HEK293 (cell line): ENCODE data around the gene GID8.

Experiments used
- KLF16 ChIP-seq: fragments of 450-650 bp; formaldehyde crosslinking; IDR thresholded peaks from 2 replicates; pipeline ENCODE4 v1.5.1; 2017; ENCODE audit warnings: missing biosample characterization, missing genetic modification characterization
- ZFHX2 ChIP-seq: fragments of 450-650 bp; formaldehyde crosslinking; conservative IDR thresholded peaks from 2 replicates; pipeline ENCODE4 v1.5.1; 2016; ENCODE audit warnings: missing biosample characterization, missing genetic modification characterization
- ZFP41 ChIP-seq: fragments of 450-650 bp; formaldehyde crosslinking; IDR thresholded peaks from 2 replicates; pipeline ENCODE4 v1.5.1; 2016; ENCODE audit warnings: missing biosample characterization, missing genetic modification characterization, borderline replicate concordance
- ZNF274 ChIP-seq, 2 experiments: fragments of 200-500 bp in 1 of 2; fragments of 450-650 bp in 1 of 2; sonication (Bioruptor generic) in 1 of 2; formaldehyde crosslinking in 1 of 2; IDR thresholded peaks; 2 replicates each; pipeline versions ENCODE4 v1.5.1 to v1.6.1; 2014 to 2016; ENCODE audit warnings: borderline replicate concordance in 1 of 2, inconsistent platforms in 1 of 2, low read length in 1 of 2, missing biosample characterization in 1 of 2, missing genetic modification characterization in 1 of 2
- ZNF558 ChIP-seq: fragments of 450-650 bp; formaldehyde crosslinking; IDR thresholded peaks from 2 replicates; pipeline ENCODE4 v1.5.1; 2016; ENCODE audit warnings: missing biosample characterization, missing genetic modification characterization
- ZNF701 ChIP-seq: fragments of 450-650 bp; formaldehyde crosslinking; IDR thresholded peaks from 2 replicates; pipeline ENCODE4 v1.5.1; 2016; ENCODE audit warnings: missing biosample characterization, missing genetic modification characterization
- TF ChIP-seq, protein P1 (sequence below): fragments of 450-650 bp; formaldehyde crosslinking; IDR thresholded peaks from 2 replicates; pipeline ENCODE4 v1.5.1; 2016; ENCODE audit warnings: missing biosample characterization, missing genetic modification characterization
- TF ChIP-seq, protein P2 (sequence below): fragments of 450-650 bp; formaldehyde crosslinking; IDR thresholded peaks from 2 replicates; pipeline ENCODE4 v1.5.1; 2017; ENCODE audit warnings: missing biosample characterization, missing genetic modification characterization

DNA sequence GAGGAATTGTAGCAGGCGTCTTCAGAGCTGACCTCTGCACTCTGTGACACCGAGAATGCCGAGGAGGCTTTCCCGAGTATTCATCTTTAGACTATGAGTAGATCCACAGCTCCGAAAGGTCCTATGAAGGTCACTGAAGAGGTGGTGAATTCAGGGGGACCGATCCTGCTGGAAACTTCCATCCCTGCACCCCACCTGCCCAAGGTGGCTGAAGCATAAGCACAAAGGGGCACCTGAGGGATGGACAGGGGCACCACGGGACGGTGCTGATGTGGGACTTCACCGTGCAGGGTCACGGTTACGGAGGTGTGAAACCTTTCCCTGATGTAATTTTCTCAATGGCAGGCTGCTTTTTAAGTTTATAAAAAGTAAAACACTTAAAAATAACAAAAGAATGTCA is 36.1 kb upstream of the GID8 start:
- TF ChIP-seq, protein P1, sequence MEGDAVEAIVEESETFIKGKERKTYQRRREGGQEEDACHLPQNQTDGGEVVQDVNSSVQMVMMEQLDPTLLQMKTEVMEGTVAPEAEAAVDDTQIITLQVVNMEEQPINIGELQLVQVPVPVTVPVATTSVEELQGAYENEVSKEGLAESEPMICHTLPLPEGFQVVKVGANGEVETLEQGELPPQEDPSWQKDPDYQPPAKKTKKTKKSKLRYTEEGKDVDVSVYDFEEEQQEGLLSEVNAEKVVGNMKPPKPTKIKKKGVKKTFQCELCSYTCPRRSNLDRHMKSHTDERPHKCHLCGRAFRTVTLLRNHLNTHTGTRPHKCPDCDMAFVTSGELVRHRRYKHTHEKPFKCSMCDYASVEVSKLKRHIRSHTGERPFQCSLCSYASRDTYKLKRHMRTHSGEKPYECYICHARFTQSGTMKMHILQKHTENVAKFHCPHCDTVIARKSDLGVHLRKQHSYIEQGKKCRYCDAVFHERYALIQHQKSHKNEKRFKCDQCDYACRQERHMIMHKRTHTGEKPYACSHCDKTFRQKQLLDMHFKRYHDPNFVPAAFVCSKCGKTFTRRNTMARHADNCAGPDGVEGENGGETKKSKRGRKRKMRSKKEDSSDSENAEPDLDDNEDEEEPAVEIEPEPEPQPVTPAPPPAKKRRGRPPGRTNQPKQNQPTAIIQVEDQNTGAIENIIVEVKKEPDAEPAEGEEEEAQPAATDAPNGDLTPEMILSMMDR, result no peak
- TF ChIP-seq ZNF274 (IDR thresholded peaks at IDR 0.05; ENCODE audit: low read length) (no peak), ZNF274 (tag by site-specific recombination; IDR thresholded peaks at IDR 0.05; ENCODE audit: borderline replicate concordance) (no peak), ZNF701 (tag by site-specific recombination) (no peak), ZFP41 (tag by site-specific recombination) (no peak), KLF16 (no peak), ZFHX2 (tag by site-specific recombination) (no peak), ZNF558 (tag by site-specific recombination) (no peak)
- TF ChIP-seq, protein P2, sequence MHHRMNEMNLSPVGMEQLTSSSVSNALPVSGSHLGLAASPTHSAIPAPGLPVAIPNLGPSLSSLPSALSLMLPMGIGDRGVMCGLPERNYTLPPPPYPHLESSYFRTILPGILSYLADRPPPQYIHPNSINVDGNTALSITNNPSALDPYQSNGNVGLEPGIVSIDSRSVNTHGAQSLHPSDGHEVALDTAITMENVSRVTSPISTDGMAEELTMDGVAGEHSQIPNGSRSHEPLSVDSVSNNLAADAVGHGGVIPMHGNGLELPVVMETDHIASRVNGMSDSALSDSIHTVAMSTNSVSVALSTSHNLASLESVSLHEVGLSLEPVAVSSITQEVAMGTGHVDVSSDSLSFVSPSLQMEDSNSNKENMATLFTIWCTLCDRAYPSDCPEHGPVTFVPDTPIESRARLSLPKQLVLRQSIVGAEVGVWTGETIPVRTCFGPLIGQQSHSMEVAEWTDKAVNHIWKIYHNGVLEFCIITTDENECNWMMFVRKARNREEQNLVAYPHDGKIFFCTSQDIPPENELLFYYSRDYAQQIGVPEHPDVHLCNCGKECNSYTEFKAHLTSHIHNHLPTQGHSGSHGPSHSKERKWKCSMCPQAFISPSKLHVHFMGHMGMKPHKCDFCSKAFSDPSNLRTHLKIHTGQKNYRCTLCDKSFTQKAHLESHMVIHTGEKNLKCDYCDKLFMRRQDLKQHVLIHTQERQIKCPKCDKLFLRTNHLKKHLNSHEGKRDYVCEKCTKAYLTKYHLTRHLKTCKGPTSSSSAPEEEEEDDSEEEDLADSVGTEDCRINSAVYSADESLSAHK, result no peak
